WERI-Rb-1 (cell line): Measurements from ENCODE around the gene GAPDHS.

ENCODE experiments used
- DNase-seq: peaks from one replicate; pipeline ENCODE4 v3.0.0-alpha.2; 2020
- H3K27ac ChIP-seq: fragments of 250-450 bp; sonication (Bioruptor Pico); 2 replicates; pipeline ENCODE4 v1.5.1; 2020; ENCODE audit warnings: mild to moderate bottlenecking, moderate library complexity
- H3K27me3 ChIP-seq: fragments of 250-450 bp; sonication (Bioruptor Pico); 2 replicates; pipeline ENCODE4 v1.5.1; 2021; ENCODE audit warnings: mild to moderate bottlenecking, low read depth, moderate library complexity; ENCODE audit not compliant: insufficient read depth, severe bottlenecking
- H3K36me3 ChIP-seq: fragments of 250-450 bp; sonication (Bioruptor Pico); 2 replicates; pipeline ENCODE4 v1.5.1; 2020; ENCODE audit warnings: mild to moderate bottlenecking, moderate library complexity
- H3K4me3 ChIP-seq: 2 replicates; pipeline ENCODE4 v1.5.1; 2011; ENCODE audit warnings: low read depth, mild to moderate bottlenecking, control low read depth, low read length
- H3K9me3 ChIP-seq: fragments of 250-450 bp; sonication (Bioruptor Pico); 2 replicates; pipeline ENCODE4 v1.5.1; 2021; ENCODE audit warnings: mild to moderate bottlenecking, moderate library complexity; ENCODE audit not compliant: severe bottlenecking
- TF ChIP-seq, protein P1 (sequence below): IDR thresholded peaks from 2 replicates; pipeline ENCODE4 v1.5.1; 2011; ENCODE audit warnings: low read depth, mild to moderate bottlenecking, control low read depth, inconsistent platforms, low read length

Gene GAPDHS

DNA sequence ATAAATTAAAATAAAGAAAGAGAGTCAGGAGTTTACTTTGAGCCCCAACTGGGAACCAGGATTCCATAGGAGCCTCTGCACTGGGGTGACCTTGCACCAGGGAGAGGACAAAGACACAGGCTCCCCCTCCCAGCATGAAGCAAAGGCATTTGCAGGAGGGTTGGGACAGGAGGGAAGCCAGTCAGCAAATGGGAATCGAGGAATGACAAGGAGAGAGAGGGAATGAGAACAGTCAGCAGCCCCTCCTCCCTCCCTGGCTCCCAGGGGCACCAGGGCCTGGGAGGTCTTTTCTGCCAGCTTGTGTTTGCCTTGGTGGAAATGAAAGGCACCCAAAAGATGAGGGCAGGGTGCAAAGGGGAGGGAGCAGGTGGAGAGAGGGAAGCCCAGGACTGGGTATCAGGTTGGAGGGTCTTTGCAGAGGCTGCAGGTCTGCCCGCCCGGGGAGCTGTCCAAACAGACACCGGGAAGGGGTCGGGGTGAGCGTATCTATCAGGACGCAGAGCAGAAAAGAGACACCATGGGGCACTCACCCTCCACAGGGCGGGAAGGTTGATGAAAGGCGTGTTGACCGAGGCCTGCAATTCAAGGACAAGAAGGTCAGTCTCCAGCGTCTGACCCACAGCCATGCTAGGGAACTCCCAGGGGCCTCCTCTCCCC lies 8.9 kb upstream of the GAPDHS start:
- no peak for DNase-seq
- Histone ChIP-seq H3K9me3 (no peaks in the 10 kb centered on the region), H3K4me3 (no peak overlapping the region), H3K36me3 (no peaks in the 10 kb centered on the region), H3K27ac (no peak overlapping the region), H3K27me3 (no peaks in the 10 kb centered on the region)
- TF ChIP-seq, protein P1, sequence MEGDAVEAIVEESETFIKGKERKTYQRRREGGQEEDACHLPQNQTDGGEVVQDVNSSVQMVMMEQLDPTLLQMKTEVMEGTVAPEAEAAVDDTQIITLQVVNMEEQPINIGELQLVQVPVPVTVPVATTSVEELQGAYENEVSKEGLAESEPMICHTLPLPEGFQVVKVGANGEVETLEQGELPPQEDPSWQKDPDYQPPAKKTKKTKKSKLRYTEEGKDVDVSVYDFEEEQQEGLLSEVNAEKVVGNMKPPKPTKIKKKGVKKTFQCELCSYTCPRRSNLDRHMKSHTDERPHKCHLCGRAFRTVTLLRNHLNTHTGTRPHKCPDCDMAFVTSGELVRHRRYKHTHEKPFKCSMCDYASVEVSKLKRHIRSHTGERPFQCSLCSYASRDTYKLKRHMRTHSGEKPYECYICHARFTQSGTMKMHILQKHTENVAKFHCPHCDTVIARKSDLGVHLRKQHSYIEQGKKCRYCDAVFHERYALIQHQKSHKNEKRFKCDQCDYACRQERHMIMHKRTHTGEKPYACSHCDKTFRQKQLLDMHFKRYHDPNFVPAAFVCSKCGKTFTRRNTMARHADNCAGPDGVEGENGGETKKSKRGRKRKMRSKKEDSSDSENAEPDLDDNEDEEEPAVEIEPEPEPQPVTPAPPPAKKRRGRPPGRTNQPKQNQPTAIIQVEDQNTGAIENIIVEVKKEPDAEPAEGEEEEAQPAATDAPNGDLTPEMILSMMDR = no peak

DNA sequence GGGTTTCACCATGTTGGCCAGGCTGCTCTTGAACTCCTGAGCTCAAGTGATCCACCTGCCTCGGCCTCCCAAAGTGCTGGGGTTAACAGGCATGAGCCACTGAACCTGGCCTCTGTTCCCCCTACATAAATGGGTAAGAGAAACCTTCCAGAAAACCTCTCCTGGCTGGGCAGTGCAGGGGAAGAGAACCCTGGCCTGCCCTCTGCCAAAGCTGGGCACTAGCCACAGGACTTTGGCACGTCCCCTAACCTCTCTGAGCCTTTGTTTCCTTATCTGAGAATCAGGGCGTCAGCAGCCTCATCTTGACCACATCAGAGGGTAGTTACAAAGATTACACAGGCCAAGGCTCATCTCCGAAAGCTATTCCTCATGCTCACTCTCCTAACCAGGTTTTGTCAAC lies 7.4 kb upstream of the GAPDHS start:
- no peaks in the 10 kb centered on the region for H3K36me3 ChIP-seq
- no peak overlapping the region for H3K27ac ChIP-seq
- TF ChIP-seq, protein P1 = no peak
- DNase-seq = no peak
- H3K27me3 ChIP-seq = no peaks in the 10 kb centered on the region
- no peak overlapping the region for H3K4me3 ChIP-seq
- no peaks in the 10 kb centered on the region for H3K9me3 ChIP-seq

GRCh38 chr19:35528218-35529038 lies 4.8 kb upstream of the GAPDHS start, which contains the start of gene SBSN:
Gene SBSN, minus strand, starts transcription at chr19:35528311. Its CDS starts 30 bp downstream, at chr19:35528281.
- DNase-seq = no peak
- H3K27me3 ChIP-seq = no peaks in the 10 kb centered on the region
- TF ChIP-seq, protein P1 = no peak

DNA sequence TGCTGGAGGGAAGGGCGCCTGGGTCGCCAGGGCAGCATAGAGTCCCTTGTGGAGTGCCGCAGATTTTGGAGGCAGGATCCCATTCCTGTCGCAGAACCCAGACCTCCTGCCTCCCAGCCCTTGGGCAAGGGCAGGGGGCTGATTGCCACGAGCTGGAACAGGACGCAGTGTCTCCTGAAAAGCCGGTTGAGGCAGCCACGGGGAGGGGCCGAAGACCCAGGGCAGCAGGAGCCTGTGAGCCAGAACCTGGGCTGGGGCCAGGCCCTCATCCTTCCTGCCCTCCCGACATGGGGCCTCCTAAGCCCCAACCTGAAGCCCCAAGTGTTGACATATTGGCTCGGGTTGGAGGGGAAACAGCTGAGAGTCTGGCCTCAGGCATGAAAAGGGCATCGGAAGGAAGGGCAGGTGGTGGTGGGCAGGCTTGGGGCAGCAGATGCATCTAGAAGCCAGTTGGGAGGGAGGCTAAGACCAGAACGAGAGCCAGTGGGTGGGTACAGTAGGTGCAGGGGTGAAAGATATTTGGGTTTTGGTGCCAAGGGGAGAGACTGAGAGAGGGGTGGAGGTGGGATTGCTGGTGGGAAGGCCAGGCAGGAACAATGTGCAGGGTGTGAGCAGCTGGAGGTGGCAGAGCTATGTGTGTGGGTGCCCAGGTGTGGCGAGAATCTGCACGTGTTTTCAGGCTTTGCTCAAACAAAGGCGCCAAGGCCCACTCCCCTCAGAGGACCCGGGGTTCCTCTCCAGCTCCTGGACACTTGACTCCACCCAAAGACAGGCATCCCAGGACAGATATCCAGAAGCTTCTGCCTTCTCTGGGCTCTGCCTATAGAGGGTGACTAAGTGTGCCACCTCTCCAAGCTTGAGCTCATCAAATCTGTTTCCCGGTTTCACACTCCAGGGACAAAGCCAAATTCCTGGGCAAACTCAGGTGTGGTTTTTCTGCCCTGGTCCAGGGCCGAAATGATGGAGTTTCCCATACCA lies 3.7 kb upstream of the GAPDHS start:
- no peaks in the 10 kb centered on the region for H3K9me3 ChIP-seq
- no peaks in the 10 kb centered on the region for H3K27me3 ChIP-seq
- TF ChIP-seq, protein P1 = no peak
- no peak for DNase-seq
- H3K27ac ChIP-seq = no peak overlapping the region
- no peak overlapping the region for H3K4me3 ChIP-seq
- no peaks in the 10 kb centered on the region for H3K36me3 ChIP-seq

More at GRCh38 chr19:35528218-35529038, 4.8 kb upstream of the GAPDHS start, which contains the start of gene SBSN:
- no peak within 1 kb of the TSS for H3K4me3 ChIP-seq
- no peak within 1 kb of the TSS for H3K27ac ChIP-seq
- no peaks in the 10 kb centered on the region for H3K36me3 ChIP-seq
- H3K9me3 ChIP-seq = no peaks in the 10 kb centered on the region

- DNase-seq = no peak
- Histone ChIP-seq H3K9me3 (no peaks in the 10 kb centered on the region), H3K27me3 (no peaks in the 10 kb centered on the region), H3K27ac (no peak overlapping the region), H3K4me3 (no peak overlapping the region), H3K36me3 (no peaks in the 10 kb centered on the region)
- TF ChIP-seq, protein P1 = no peak
These were observed 2.0 kb upstream of the GAPDHS start for GRCh38 chr19:35531291-35531690.
